Inflammatory macrophage treated with lipopolysaccharide for 1 hour (primary cell): ENCODE results near the gene PLEKHH2.
A peak's percentile ranks its signal among the peaks of the same experiment; 100 is the strongest.
"Not testable (repeated sequence)": the region's sequence is repeated elsewhere in the genome, so short reads cannot be mapped to it uniquely, and the experiment has no call there.

Source experiments
- DNase-seq, 2 donors: peaks; one replicate each; pipeline ENCODE4 v3.0.0-alpha.2; 2020 to 2022

The PLEKHH2 gene

DNA sequence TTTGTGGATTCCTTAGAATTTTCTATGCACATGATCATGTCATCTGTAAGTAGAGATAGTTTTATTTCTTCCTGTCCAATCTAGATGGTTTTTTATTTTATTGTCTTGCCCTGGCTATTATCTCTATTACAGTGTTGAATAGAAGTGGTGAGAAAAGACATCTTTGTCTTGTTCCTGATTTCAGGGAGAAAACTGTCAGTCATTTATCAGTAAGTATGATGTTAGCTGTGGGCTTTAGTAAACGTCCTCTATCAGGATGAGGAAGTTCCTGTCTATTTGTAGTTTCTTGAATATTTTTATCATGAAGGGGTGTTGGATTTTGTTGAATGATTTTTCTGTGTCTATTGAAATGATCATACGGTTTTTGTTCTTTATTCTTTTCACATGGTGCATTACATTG, 5.3 kb downstream of the PLEKHH2 start:
- no peak for DNase-seq

DNA sequence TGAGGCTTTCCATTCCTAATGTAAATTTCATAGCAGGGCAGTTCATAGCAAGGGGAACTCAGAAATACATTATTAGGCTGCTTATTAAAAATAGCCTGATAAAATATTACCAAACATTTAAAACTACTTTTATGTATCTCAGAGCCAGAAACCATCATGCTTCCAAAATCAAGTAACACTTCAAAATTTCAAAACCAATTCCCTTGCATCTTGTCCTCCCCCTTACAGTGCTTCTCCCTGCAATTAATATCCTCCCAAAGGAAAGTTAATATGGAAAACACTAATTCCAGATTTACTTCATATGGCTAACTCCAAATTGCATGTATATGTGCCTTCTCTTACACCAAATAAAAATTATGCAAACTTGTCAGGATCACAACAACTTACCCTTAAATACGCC, 6.6 kb downstream of the PLEKHH2 start:
- no peak for DNase-seq

DNA sequence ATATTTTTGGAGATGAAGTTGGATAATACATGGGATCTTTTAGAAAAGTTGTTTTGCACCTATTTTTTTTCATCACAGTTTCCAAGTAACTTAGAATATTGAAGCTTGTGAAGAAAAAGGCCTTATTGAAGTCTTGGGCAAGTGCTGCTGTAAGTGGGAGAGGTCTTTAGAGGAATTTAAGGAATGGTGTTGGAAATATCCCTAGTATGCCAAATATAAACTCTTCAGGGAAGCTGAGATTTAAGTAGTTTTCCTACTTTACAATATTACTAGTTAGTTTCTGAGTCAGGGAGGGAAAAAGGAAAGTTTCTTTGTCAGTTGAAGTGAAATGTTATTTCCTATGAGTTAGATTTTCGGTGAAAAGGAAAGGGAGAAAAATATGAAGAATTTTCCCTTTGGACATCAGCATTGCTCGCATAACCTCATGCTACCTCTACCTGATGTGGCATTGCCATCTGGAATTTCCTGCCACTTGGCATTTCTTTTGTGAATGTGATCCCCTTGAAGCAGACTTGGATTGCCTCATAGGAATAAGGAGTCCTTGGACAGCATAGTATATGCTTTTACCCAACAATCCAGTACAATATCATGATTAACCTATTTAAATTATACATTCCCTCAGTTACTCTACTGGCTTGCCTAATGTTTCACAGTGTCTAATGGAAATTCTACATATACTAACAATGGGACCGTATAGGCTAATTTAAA, 12.1 kb downstream of the PLEKHH2 start:
- DNase-seq: no peak

DNA sequence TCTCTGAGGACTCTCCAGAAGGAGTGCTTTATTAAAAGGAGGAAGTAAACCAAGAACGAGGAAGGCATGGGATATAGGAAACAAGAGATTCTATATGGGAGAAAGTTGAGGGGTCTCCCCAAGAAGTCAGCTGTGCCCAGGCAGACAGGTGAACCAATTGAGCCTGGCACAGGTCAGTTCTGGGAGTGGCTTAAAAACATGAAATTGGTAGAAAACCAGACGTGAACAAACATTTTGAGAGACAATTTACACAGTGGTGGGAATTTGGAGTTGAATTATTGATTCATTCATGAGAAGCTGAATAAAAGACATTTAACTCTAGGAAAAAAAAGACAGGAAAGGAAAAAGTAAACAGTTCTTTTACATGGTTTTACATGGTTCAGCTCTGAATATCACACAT, 16.4 kb downstream of the PLEKHH2 start:
- DNase-seq: no peak

DNA sequence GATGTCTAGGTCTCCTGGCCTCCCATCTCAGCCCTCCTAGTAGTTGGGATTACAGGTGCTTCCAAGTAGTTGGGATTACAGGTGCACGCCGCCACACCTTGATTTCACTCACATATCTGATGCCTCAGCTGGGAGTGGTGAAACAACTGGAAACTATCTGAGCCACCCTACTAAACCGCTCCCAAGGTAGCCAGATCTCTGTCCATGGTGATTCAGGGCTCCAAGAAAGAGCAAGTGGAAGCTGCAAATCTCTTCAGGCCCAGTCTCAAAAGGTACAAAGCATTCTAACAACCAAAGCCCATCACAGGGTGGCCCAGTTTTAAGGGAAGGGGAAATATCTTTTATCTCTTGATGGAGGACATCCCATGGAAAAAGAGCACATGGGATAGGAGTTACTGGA, 20.2 kb downstream of the PLEKHH2 start:
- no peak for DNase-seq

DNA sequence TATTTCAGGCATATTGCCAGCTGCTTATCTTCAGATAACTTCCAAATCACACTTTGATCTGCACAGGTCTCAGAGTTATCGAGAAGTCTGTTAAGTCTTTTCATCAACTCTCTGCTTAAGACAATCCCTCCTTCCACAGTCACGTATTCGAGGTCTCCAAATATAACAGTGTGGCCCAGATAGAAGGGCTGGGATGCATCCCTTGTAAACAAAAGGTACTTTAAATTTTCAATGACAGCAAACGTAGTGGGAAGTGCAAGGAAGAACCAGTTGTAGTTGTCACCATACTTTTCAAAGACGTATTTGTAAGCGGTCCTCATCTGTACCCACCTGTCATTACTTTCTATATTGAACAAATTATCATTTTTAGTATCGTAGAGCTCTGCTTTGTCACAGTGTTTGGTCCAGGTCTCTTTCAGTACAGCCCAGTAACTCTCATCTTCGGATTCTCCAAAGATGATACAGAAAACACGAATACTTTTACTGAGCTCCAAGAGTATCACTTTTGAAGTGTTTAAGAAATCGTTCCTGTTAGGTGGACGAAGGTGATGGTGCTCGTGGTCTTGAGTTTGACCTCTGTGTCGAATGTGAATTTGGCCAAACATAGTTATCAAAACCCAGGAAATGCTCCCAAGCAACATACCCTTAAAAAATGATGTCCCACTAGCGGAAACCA, 38.7 kb downstream of the PLEKHH2 start:
- no peak for DNase-seq

DNA sequence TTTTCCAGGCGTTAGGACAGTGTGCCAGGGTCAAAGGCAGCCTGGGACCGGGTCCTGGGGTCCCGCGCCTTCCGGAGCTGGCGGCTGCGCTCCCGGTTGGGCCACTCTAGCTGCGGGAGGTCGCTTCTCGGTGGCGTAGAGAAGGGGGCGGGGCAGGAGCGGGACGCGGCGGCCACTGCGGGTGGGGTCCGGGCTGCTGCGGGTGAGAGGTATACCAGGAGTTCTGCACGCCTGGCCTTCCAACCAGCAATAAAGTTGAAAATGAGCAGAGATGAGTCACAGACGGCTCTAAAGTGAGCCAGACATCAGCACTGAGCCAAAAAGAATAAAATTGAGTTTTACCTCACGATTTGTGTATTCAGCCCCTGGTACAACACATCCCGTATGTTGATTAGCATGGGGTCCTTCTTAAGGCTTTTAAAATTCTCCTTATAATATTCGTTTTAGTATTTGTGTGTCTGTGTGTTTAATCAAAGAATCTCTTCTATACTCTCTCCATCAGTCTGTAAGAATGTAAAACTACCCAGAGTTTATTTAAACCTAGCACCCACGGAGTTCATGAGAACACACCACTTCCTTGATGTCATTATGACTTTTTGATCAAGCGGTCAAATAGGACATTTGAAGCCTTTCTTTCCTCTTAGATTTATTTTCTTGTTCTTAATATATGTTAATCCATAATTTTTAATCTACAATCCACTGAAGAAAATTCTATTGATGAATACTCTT, 39.4 kb downstream of the PLEKHH2 start, which contains the start of gene C1GALT1C1L:
TSS of gene C1GALT1C1L (minus strand) at position 108 of the 729 bp plus-strand sequence. CDS start at position 1, 107 bp downstream.
- no peak for DNase-seq

DNA sequence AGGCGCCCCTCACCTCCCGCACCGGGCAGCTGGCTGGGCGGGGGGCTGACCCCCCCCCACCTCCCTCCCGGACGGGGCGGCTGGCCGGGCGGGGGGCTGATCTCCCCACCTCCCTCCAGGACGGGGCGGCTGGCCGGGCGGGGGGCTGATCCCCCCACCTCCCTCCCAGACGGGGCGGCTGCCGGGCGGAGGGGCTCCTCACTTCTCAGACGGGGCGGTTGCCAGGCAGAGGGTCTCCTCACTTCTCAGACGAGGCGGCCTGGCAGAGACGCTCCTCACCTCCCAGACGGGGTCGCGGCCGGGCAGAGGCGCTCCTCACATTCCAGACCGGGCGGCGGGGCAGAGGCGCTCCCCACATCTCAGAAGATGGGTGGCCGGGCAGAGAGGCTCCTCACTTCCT, 40.7 kb downstream of the PLEKHH2 start:
- not testable (repeated sequence) for DNase-seq

DNA sequence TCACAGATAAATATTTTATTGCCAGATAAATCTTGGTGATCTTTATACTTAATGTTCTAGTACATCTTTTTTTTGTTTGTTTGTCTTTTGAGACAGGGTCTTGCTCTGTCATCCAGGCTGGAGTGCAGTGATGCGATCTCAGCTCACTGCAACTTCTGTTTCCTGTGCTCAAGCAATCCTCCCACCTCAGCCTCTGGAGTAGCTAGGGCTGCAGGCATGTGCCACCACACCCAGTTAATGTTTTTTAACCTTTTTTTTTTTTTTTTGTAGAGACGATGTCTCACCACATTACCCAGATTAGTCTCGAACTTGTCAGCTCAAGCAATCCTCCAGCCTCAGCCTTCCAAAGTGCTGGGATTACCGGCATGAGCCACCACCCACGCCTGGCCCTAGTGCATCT, 48.3 kb downstream of the PLEKHH2 start:
- DNase-seq: no peak

DNA sequence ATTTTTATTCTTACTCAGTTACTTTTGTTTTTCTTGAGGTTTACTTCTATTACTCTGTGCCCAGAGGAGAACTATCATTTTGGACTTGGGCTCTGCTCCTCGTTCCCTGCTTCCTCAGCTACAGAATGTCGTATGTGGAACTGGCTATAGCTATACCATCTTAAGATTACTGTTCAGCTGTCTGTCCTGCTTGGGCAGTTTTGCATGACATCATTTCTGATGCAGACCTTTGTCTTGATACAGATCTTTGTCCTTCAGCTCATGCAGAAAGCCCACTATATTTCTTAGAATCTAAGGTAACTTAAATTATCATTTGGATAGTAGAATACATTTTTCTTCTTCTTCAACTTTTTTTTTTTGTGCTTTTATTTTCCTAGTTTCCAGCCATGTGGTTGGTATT, 52.9 kb downstream of the PLEKHH2 start:
- DNase-seq: no peak

DNA sequence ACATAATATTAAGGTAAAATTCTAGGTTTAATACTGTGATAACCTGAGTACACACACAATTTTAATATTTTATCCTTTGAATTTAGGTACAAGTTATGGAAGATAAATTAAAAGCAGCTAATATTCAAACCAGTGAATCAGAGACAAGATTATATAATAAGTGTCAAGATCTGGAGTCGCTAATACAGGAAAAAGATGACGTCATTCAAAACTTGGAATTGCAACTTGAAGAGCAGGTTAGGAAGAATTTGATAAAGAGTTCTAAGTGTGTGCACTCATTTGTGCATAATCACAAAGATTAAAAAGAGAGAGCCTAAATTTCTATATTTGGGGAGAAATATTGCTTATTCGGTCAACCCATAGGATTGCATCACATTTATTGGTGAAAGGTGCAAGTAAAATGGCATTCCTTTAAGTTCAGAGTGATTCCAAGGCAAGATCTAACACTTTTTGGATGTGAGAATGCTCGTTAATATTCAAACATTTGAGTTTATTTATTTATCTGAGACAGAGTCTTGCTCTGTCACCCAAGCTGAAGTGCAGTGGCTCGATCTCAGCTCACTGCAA, 55.5 kb downstream of the PLEKHH2 start:
- no peak for DNase-seq

DNA sequence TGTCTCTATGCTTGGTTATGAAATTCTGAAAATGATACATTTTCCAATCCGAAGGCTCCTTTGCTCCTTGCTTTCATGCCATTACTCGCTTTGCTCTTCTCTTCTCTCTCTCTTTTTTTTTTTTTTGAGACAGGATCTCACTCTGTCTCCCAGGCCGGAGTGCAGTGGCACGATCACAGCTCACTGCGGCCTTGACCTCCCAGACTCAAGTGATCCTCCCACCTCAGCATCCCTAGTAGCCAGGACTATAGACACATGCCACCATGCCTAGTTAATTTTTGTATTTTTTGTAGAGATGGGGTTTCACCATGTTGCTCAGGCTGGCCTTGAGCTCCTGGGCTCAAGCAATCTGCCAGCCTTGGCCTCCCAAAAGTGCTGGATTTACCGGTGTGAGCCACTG, 61.1 kb downstream of the PLEKHH2 start:
- not testable (repeated sequence) for DNase-seq

DNA sequence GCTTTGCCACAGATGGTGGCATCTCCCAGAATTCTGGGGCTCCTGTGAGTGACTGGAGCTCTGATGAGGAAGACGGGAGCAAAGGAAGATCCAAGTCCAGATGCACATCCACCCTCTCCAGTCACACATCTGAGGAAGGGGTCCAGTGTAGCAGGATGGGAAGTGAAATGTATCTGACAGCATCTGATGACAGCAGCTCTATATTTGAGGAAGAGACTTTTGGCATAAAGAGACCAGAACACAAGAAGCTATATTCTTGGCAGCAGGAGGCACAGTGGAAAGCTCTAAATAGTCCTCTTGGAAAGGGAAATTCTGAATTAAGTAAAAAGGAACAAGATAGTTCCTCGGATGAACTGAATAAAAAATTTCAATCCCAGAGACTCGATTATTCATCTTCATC, 62.7 kb downstream of the PLEKHH2 start:
- no peak for DNase-seq

DNA sequence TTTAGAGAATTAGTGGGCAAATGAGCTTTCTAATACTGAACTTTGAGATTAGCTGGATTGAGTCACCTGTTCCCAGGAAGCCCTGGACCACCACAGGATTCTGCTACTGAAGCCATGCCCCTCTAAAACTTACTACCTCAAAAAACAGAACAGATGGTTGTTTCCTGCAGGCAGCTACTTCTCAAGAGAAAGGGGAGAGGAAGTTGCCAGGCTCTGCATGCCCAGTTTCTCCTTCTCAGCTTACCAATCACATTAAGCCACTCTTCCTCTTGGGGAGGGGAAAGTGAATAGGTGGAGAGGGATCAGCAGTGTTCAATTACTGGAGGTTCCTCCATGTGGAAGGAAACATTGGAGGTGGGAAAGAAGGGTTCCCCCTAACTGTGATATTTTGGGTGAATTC, 64.1 kb downstream of the PLEKHH2 start:
- DNase-seq: no peak

DNA sequence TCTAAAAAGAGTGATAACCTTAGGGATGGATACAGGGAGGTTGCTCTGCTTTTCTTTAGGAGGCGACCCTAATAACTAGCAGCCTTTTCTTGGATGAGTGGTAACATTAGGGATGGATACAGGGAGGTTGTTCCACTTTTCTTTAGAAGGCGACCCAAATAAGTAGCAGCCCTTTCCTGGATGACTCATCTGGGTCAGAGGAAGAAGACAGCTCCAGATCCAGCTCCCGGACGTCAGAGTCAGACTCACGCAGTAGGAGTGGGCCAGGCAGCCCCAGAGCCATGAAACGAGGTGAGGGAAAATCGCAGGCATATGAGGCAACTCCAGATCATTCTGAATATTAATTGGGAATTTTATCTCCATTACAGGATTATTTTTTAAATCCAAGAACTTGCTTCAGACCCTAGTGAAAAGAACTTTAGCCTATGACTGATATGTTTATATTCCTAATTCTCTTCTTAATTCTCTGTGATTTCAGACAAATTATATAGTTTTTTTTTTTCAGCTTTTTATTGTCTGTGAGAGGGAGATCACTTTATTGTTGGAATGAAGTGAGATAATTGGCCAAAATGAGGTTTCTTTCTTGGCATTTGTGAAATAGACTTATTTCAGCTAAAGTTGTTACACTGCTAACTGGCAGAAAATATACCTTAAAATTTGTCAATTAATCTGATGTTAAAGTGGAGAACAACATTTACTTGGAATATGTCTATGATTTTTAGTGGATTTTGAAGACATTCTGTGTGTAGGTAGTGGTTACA, 70.4 kb downstream of the PLEKHH2 start:
- DNase-seq: peak in 1 of 2 donors; percentile 25

DNA sequence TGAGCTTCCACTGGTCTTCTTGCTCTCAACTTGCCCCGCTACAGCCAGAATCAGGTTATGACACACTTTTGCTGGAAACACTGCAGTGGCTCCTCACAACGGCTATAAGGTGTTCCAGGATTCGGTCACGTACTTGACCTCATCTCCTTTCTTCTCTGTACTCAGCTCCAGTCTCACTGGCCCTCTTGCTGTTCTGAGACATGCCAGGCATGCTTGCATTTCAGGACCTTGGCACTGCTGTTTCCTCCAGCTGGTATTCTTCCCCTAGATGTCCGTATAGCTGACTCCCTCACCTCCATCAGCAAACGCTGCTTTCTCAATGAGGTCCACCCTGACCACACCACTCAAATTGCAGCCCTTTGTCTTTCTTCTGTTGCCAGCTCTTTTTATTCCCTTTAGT, 71.1 kb downstream of the PLEKHH2 start:
- no peak for DNase-seq

DNA sequence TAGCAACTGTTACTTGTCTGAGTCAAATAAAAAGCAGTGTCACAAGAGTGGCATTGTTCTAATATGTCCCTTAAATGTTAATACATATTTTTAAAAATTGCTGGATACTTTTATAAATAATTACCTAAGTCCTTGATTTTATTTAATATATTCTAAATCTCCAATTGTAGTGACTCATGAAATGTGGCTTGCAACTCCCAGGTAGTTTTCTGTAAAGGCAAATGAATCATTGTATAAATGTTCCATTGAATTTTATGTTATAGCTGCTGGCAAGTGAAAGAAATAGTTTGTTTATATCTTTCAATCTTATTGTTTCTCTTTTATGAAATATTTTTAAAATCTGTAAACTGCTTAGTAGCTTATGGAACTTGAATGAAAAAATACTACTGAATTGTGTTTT, 71.8 kb downstream of the PLEKHH2 start:
- DNase-seq: no peak

DNA sequence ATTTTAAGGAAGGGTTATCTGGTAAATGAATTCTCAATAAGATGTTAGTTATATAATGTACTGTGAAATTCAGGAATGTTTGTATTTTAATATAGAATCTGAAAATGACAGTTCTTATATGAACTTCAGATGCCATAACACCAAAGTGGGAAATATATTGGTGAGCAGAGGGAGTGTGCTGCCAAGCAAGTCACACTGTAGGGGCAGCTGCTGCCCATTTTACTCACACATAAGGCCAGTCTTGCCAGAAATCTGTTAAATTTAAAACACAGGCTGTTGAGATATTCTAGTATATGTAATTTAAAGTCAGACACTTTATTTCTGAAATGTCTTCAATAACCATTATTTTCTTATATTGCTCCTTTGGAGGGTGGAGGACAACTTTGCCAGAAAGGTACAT, 73.8 kb downstream of the PLEKHH2 start:
- no peak for DNase-seq

DNA sequence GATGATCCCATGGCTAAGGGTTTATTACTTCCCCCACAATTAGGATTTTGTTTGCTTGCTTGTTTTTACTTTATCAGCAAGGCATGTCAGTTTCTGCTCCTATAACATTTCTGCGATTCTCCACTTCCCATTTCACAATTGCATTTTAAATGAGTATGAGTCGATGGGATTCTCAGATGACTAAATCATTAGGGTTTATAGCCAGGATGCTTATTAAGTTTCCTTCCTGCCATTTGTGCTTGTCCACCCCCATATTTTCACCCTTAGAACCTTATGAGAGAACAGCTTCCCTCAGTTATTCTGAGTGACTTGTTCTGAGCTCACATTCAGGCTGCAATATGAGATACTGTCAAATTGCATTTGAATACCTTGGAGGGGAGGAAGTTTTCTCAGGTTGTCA, 77.1 kb downstream of the PLEKHH2 start:
- peak; percentile 9 to 17 for DNase-seq

DNA sequence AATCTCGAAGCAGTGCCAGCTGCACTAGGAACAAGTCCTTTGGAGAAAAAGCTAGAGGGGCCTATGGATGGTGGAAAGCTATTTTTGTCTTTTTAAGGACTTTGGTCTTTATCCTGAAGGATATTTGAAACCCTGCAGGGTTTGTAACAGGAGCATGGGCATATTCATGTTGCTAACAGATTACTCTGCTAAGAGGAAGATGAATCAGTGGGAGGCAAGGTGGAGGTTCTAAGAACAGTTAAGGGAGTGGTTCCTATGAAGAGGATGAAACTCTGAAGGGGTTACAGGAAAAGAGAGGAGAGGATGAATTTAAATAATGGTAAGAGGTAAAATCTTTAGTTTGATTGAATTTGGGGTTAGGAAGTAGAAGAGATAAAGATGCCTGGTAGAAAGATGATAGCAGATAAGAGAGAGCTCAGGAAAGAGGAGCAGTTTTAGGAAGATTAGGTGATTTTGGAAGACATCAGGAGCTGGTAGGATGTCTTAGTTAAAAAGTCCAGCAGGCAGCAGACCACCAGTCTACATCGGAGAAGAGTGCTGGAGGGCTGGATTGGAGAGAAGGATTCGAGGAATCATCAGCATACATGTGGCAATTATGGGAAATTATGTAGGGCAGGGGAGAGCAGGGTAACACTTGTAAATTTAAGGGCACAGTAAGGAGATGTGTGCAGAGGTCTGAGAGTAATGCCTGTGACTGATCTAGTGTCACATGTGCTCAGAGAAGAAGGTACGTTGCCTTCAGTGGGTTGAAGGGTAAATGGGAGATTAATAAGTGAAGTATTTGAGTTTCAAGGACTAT, 78.4 kb downstream of the PLEKHH2 start:
- no peak for DNase-seq

DNA sequence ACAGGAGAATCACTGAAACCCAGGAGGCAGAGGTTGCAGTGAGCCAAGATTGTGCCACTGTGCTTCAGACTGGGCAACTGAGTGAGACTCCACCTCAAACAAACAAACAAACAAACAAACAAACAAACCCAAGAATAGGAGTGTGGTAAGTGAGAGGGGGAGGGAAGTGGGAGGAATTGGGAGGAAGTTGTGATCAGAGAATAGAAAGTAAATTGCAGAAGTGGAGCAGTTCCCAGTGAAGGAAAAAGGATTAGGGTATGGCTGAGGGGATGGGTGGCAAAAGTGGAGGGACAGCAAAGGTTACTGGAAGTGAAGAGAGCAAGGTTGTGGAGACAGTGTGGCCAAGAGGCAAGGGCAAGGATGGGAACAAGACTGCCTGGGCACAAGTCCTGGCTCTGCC, 80.3 kb downstream of the PLEKHH2 start:
- DNase-seq: peak; percentile 25 to 37

DNA sequence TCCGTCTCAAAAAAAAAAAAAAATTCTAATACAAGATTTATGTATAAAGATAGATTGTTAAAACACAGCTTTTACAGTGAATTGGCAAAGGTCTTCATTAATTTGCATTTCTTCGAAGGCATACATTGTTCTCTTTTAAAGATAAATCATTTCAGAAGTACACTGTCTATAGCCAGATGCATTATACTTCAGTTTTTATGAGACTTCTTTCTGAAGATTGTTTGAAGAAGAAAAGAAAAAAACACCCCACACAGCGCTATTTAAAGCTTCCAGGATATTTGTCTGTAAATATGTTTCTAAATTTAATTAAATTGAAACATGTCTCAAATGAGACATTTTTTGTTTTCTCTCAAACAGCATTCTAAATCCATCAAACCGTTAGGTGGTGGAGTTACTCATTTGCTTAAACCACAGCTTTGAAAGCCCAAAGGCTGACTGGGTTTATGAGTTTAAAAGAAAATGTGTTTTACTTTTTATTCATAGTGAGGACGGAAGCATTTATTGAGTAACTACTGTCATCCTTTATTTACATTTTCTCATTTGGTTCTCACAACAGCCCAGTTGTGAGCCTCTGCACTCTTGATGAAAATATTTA, 81.6 kb downstream of the PLEKHH2 start:
- DNase-seq: no peak
